ENCODE measurements around the gene JSRP1. TPM values are rescaled to one million over a fixed set of nuclear protein-coding genes. Genes with fewer than 3 reads are reported as not detected.

The JSRP1 gene
- total and polyA plus RNA-seq, 4 donors: 0.25 to 0.45 (median 0.39) TPM; not detected in 1

DNA sequence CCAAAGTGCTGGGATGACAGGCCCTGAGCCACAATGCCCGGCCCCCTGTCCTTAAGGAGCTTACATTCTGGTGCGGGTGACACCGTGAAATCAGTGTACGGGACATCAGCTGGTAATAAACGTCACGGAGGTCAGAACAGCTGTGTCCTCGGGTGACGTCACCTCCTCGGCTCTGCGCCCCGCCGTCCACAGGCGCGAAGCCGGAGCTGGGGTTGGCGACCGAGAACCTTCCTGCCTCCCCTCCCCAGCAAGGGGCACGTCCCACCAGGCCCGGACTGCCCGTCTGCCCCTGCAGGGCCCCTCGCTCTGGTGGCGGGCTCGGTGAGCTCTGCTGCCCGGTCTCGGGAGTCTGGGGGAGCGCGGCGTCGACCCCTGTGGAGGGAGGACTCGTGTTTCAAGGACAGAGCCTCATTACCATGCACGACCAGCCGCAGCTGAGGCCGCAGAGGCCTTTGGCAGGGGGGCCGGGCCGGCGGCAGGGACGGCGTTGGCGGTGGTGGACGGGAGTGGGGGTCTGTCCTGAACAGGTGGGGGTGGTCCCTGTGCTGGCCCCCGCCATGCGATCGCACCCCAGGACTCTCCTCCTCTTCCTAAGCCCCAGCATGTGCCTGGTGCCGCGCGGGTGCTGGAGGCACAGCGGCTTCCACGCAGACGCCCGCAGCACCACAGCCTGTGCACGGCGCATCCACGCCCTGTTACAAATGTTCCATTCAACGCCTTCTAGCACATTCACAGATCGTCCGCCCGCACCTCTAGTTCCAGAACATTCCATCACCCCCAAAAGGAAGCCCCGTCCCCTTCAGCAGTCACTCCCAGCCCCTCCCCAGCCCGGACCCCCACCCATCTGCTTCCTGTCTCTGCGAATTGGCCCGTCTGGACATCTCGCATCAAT lies 46.3 kb upstream of the JSRP1 start (continued):
- TF ChIP-seq, protein P1, sequence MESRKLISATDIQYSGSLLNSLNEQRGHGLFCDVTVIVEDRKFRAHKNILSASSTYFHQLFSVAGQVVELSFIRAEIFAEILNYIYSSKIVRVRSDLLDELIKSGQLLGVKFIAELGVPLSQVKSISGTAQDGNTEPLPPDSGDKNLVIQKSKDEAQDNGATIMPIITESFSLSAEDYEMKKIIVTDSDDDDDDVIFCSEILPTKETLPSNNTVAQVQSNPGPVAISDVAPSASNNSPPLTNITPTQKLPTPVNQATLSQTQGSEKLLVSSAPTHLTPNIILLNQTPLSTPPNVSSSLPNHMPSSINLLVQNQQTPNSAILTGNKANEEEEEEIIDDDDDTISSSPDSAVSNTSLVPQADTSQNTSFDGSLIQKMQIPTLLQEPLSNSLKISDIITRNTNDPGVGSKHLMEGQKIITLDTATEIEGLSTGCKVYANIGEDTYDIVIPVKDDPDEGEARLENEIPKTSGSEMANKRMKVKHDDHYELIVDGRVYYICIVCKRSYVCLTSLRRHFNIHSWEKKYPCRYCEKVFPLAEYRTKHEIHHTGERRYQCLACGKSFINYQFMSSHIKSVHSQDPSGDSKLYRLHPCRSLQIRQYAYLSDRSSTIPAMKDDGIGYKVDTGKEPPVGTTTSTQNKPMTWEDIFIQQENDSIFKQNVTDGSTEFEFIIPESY (IDR thresholded peaks at IDR 0.05): no peak
- TF ChIP-seq TAF1 (conservative IDR thresholded peaks at IDR 0.05): no peak
- TF ChIP-seq, protein P2, sequence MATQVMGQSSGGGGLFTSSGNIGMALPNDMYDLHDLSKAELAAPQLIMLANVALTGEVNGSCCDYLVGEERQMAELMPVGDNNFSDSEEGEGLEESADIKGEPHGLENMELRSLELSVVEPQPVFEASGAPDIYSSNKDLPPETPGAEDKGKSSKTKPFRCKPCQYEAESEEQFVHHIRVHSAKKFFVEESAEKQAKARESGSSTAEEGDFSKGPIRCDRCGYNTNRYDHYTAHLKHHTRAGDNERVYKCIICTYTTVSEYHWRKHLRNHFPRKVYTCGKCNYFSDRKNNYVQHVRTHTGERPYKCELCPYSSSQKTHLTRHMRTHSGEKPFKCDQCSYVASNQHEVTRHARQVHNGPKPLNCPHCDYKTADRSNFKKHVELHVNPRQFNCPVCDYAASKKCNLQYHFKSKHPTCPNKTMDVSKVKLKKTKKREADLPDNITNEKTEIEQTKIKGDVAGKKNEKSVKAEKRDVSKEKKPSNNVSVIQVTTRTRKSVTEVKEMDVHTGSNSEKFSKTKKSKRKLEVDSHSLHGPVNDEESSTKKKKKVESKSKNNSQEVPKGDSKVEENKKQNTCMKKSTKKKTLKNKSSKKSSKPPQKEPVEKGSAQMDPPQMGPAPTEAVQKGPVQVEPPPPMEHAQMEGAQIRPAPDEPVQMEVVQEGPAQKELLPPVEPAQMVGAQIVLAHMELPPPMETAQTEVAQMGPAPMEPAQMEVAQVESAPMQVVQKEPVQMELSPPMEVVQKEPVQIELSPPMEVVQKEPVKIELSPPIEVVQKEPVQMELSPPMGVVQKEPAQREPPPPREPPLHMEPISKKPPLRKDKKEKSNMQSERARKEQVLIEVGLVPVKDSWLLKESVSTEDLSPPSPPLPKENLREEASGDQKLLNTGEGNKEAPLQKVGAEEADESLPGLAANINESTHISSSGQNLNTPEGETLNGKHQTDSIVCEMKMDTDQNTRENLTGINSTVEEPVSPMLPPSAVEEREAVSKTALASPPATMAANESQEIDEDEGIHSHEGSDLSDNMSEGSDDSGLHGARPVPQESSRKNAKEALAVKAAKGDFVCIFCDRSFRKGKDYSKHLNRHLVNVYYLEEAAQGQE (IDR thresholded peaks at IDR 0.05): no peak

DNA sequence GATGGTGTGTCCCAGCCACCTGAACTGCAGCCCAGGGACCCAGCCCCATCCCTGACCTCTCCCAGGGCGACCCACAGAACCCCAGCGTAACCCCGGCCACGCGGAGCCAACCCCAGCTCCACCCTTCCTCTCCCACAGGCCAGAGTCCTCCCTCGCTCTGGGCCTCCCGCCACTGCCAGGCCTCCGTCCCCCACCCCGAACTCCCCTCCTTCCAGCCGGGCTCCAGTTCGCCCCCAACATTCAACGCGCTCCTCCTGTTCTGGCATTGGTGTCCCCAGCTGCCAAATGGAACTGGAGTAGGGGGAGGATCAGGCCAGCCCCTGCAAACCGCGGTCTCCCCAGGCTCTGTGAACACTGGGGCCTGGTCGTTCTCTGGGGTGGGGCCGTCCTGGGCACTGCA lies 44.3 kb upstream of the JSRP1 start:
- Histone ChIP-seq H3K9me3 (ENCODE audit: control insufficient read depth in 4 of 4, low read length in 3 of 4) (no peaks in the 10 kb centered on the region), H3K27me3 (ENCODE audit: control insufficient read depth in 4 of 4, insufficient read depth in 4 of 4, low read length in 3 of 4) (peaks cover 0 to 3% (median 1%) of the 10 kb centered on the region in 4 donors), H3K36me3 (ENCODE audit: control insufficient read depth in 4 of 4, insufficient read depth in 3 of 4, low read depth in 1 of 4, low read length in 3 of 4) (no peaks in the 10 kb centered on the region), H3K27ac (ENCODE audit: low read depth in 1 of 2, low read length in 2 of 2) (no peak overlapping the region), H3K9ac (ENCODE audit: low read depth in 1 of 2, low read length in 2 of 2) (no peak overlapping the region), H3K4me1 (ENCODE audit: control insufficient read depth in 4 of 4, insufficient read depth in 4 of 4, low read length in 3 of 4) (peaks cover 0 to 5% (median 0%) of the 10 kb centered on the region in 4 donors), H3K4me3 (ENCODE audit: low read depth in 1 of 3, low read length in 3 of 3) (no peak overlapping the region)
- 78% methylated on average over 17 of the region's 17 CpGs for WGBS
- DNase-seq (ENCODE audit: low spot score): no peak
- no peak for TF ChIP-seq SP1 (IDR thresholded peaks at IDR 0.05)
- TF ChIP-seq FOXA2 (IDR thresholded peaks at IDR 0.05): no peak
- TF ChIP-seq ATF3 (IDR thresholded peaks at IDR 0.05): no peak
- TF ChIP-seq JUND (IDR thresholded peaks at IDR 0.05): no peak
- TF ChIP-seq RAD21 (IDR thresholded peaks at IDR 0.05): no peak
- no peak for TF ChIP-seq EGR1 (IDR thresholded peaks at IDR 0.05; ENCODE audit: low read depth in 2 of 2)
- TF ChIP-seq HNF4G (IDR thresholded peaks at IDR 0.05): no peak
- TF ChIP-seq GABPA (IDR thresholded peaks at IDR 0.05 in 1 of 2, conservative IDR thresholded peaks at IDR 0.05 in 1 of 2): no peak
- TF ChIP-seq, protein P1 (IDR thresholded peaks at IDR 0.05): no peak
- TF ChIP-seq TAF1 (conservative IDR thresholded peaks at IDR 0.05): no peak
- TF ChIP-seq MAX (IDR thresholded peaks at IDR 0.05): no peak
- no peak for TF ChIP-seq CTCF (IDR thresholded peaks at IDR 0.05; ENCODE audit: low read depth, low read length, missing input control)
